Thyroid gland (tissue), 4 donors: ENCODE data around the gene L3MBTL2. TPM values are rescaled to one million over a fixed set of nuclear protein-coding genes. Genes with fewer than 3 reads are reported as not detected.

ENCODE experiments used
- DNase-seq, 2 donors: peaks; one replicate each; pipeline ENCODE4 v3.0.0-alpha.2; 2019
- H3K27ac ChIP-seq, 3 donors: fragments of 200-600 bp; sonication (generic); 1 replicate in 2 of 3; 2 replicates in 1 of 3; pipeline ENCODE4 v1.5.1; 2016 to 2019; ENCODE audit warnings: mild to moderate bottlenecking in 1 of 3, moderate library complexity in 1 of 3
- H3K27me3 ChIP-seq: fragments of 200-600 bp; sonication (generic); one replicate; pipeline ENCODE4 v1.5.1; 2019
- H3K36me3 ChIP-seq, 2 donors: fragments of 200-600 bp; sonication (generic); one replicate each; pipeline ENCODE4 v1.5.1; 2016 to 2019
- H3K4me1 ChIP-seq, 2 donors: fragments of 200-600 bp; sonication (generic); one replicate each; pipeline ENCODE4 v1.5.1; 2017 to 2019
- H3K4me3 ChIP-seq, 3 donors: fragments of 200-600 bp; sonication (generic); replicated peaks in 1 of 3; 1 replicate in 2 of 3; 2 replicates in 1 of 3; pipeline ENCODE4 v1.5.1; 2016; ENCODE audit warnings: mild to moderate bottlenecking in 1 of 3
- H3K9me3 ChIP-seq: fragments of 200-600 bp; sonication (generic); one replicate; pipeline ENCODE4 v1.5.1; 2017
- CTCF ChIP-seq, 6 experiments: fragments of 200-600 bp in 3 of 6; fragments of 450-650 bp in 3 of 6; sonication (generic) in 3 of 6; IDR thresholded peaks; one replicate each; pipeline ENCODE4 v1.5.1; 2016 to 2019; ENCODE audit warnings: antibody characterized with exemption in 6 of 6, mild to moderate bottlenecking in 2 of 6, inconsistent platforms in 1 of 6, moderate library complexity in 1 of 6
- POLR2A ChIP-seq, 2 donors: fragments of 450-650 bp; IDR thresholded peaks; one replicate each; pipeline ENCODE4 v1.6.1; 2017; ENCODE audit warnings: antibody characterized with exemption in 2 of 2, mild to moderate bottlenecking in 2 of 2, moderate library complexity in 1 of 2
- WGBS, 2 donors: methylation state at CpG; one replicate each; pipeline ENCODE4 v1.1.5; 2017; 5-methylcytosine and 5-hydroxymethylcytosine counted together
- intact Hi-C: fragments of 100-400 bp; cut with DNase I; formaldehyde crosslinking; loops from one replicate; pipeline ENCODE4 v1.15.1; 2023
- total RNA-seq, 4 donors: library from RNA; depleted of rRNA; stranded (reverse); fragments of >200 nt; gene quantifications; one replicate each; pipeline ENCODE4 v1.2.3, GENCODE V29; 2016

L3MBTL2 gene
- total RNA-seq, 4 donors from 2014 or later: 17.2 to 29.2 (median 20.7) TPM

GRCh38 chr22:41197038-41197972 lies 7.8 kb upstream of the L3MBTL2 start:
- DNase-seq: peak; percentile 73 to 78
- no peaks in the 10 kb centered on the region for H3K27me3 ChIP-seq
- peak overlapping the region in 1 of 3 donors; percentile 15 for H3K27ac ChIP-seq
- peak overlapping the region; percentile 35 to 80 (median 60) for H3K4me3 ChIP-seq
- intact Hi-C loops: no loop called here
- H3K36me3 ChIP-seq: no peaks in the 10 kb centered on the region
- WGBS, 2 donors: 0 to 1% methylated on average over 27 to 34 of the region's 91 CpGs
- TF ChIP-seq POLR2A (IDR thresholded peaks at IDR 0.05) (peak in 1 of 2 donors; percentile 51), CTCF (IDR thresholded peaks at IDR 0.05) (peak in 3 of 6 experiments; percentile 6 to 16 (median 14))
- peaks cover 13 to 17% of the 10 kb centered on the region in 2 donors for H3K4me1 ChIP-seq
- no peaks in the 10 kb centered on the region for H3K9me3 ChIP-seq

- 6 to 7% methylated on average over 9 of the region's 9 CpGs for WGBS, 2 donors
- Histone ChIP-seq H3K4me3 (peak overlapping the region in 2 of 3 donors; percentile 47 to 80), H3K36me3 (no peaks in the 10 kb centered on the region), H3K4me1 (peaks cover 13 to 17% of the 10 kb centered on the region in 2 donors), H3K27me3 (no peaks in the 10 kb centered on the region), H3K27ac (no peak overlapping the region), H3K9me3 (no peaks in the 10 kb centered on the region)
- intact Hi-C loops: no loop called here
- peak; percentile 31 to 44 for DNase-seq
- TF ChIP-seq CTCF (IDR thresholded peaks at IDR 0.05) (no peak), POLR2A (IDR thresholded peaks at IDR 0.05) (no peak)
These were observed 7.0 kb upstream of the L3MBTL2 start for GRCh38 chr22:41198027-41198580.

GRCh38 chr22:41201141-41201540 lies 4.0 kb upstream of the L3MBTL2 start:
- no peaks in the 10 kb centered on the region for H3K36me3 ChIP-seq
- TF ChIP-seq CTCF (IDR thresholded peaks at IDR 0.05) (no peak), POLR2A (IDR thresholded peaks at IDR 0.05) (no peak)
- H3K4me3 ChIP-seq: no peak overlapping the region
- H3K27me3 ChIP-seq: no peaks in the 10 kb centered on the region
- no peaks in the 10 kb centered on the region for H3K9me3 ChIP-seq
- H3K4me1 ChIP-seq: peaks cover 17 to 23% of the 10 kb centered on the region in 2 donors
- DNase-seq: no peak
- intact Hi-C loops: no loop called here
- H3K27ac ChIP-seq: no peak overlapping the region
- WGBS, 2 donors: 72 to 78% methylated on average over 10 of the region's 10 CpGs

- Histone ChIP-seq H3K9me3 (no peaks in the 10 kb centered on the region), H3K4me3 (no peak overlapping the region), H3K36me3 (no peaks in the 10 kb centered on the region), H3K27ac (no peak overlapping the region), H3K4me1 (peaks cover 8 to 14% of the 10 kb centered on the region in 2 donors), H3K27me3 (no peaks in the 10 kb centered on the region)
- TF ChIP-seq CTCF (IDR thresholded peaks at IDR 0.05) (no peak), POLR2A (IDR thresholded peaks at IDR 0.05) (no peak)
- DNase-seq: no peak
- intact Hi-C loops: no loop called here
- WGBS, 2 donors: 92 to 96% methylated on average over 2 of the region's 2 CpGs
These were observed 2.0 kb upstream of the L3MBTL2 start for GRCh38 chr22:41203118-41203517.

- Histone ChIP-seq H3K9me3 (no peaks in the 10 kb centered on the region), H3K4me3 (no peak overlapping the region), H3K36me3 (no peaks in the 10 kb centered on the region), H3K27ac (no peak overlapping the region), H3K27me3 (no peaks in the 10 kb centered on the region), H3K4me1 (peaks cover 4 to 7% of the 10 kb centered on the region in 2 donors)
- intact Hi-C loops: no loop called here
- TF ChIP-seq CTCF (IDR thresholded peaks at IDR 0.05) (no peak), POLR2A (IDR thresholded peaks at IDR 0.05) (no peak)
- no peak for DNase-seq
- WGBS, 2 donors: 60 to 72% methylated on average over 6 of the region's 6 CpGs
These were observed 1.0 kb upstream of the L3MBTL2 start for GRCh38 chr22:41204066-41204465.
